Spleen (tissue), 7 donors: Measurements from ENCODE around the gene LRRC32.

Source experiments
- CTCF ChIP-seq, 11 experiments: fragments of 200-600 bp in 7 of 11; fragments of 450-650 bp in 4 of 11; sonication (generic) in 4 of 11; IDR thresholded peaks in 8 of 11; conservative IDR thresholded peaks in 3 of 11; 1 replicate in 7 of 11; 2 replicates in 4 of 11; pipeline versions ENCODE4 v1.4.0 to v1.8.0; 2016 to 2021; ENCODE audit warnings: antibody characterized with exemption in 11 of 11, inconsistent platforms in 4 of 11, mild to moderate bottlenecking in 1 of 11
- POLR2A ChIP-seq, 3 donors: fragments of 450-650 bp; IDR thresholded peaks; one replicate each; pipeline ENCODE4 v1.5.1; 2017; ENCODE audit warnings: antibody characterized with exemption in 3 of 3, mild to moderate bottlenecking in 1 of 3
- POLR2AphosphoS5 ChIP-seq, 3 donors: sonication (generic); formaldehyde crosslinking; IDR thresholded peaks; one replicate each; pipeline ENCODE4 v1.5.1; 2017; ENCODE audit warnings: antibody characterized with exemption in 3 of 3
- donor health status: DM: no; HTN: no; CAD: no; lungs with moderate emphysema.
- donor health status: DM: no; HTN: no; CAD: no.
- donor health status: DM: no; HTN: no; CAD: no.

- no peak for TF ChIP-seq CTCF (IDR thresholded peaks at IDR 0.05 in 8 of 11, conservative IDR thresholded peaks at IDR 0.05 in 3 of 11)
- TF ChIP-seq POLR2AphosphoS5 (IDR thresholded peaks at IDR 0.05): no peak
- TF ChIP-seq POLR2A (IDR thresholded peaks at IDR 0.05): no peak
Observed at GRCh38 chr11:76688146-76688545, 17.6 kb upstream of the LRRC32 start.
